Parathyroid adenoma (tissue), 2 donors: ENCODE results near the gene IDUA.
A peak's percentile ranks its signal among the peaks of the same experiment; 100 is the strongest.
"Not testable (repeated sequence)": the region's sequence is repeated elsewhere in the genome, so short reads cannot be mapped to it uniquely, and the experiment has no call there.

Source experiments
- H2AFZ ChIP-seq: fragments of 300-600 bp; sonication (generic); one replicate; pipeline ENCODE4 v1.7.0; 2017; ENCODE audit warnings: antibody characterized with exemption, mild to moderate bottlenecking
- H3K27ac ChIP-seq: fragments of 300-600 bp; sonication (generic); one replicate; pipeline ENCODE4 v1.7.0; 2017
- H3K27me3 ChIP-seq: fragments of 300-600 bp; sonication (generic); one replicate; pipeline ENCODE4 v1.7.0; 2017; ENCODE audit warnings: low read length; ENCODE audit not compliant: control insufficient read depth, insufficient read depth
- H3K36me3 ChIP-seq: fragments of 300-600 bp; sonication (generic); one replicate; pipeline ENCODE4 v1.7.0; 2017; ENCODE audit warnings: low read length; ENCODE audit not compliant: control insufficient read depth, insufficient read depth
- H3K4me1 ChIP-seq: fragments of 300-600 bp; sonication (generic); one replicate; pipeline ENCODE4 v1.7.0; 2017; ENCODE audit warnings: control low read depth
- H3K4me2 ChIP-seq: fragments of 300-600 bp; sonication (generic); one replicate; pipeline ENCODE4 v1.7.0; 2017; ENCODE audit warnings: low read length
- H3K4me3 ChIP-seq: fragments of 300-600 bp; sonication (generic); one replicate; pipeline ENCODE4 v1.7.0; 2017; ENCODE audit warnings: low read depth, low read length
- H3K79me2 ChIP-seq: fragments of 300-600 bp; sonication (generic); one replicate; pipeline ENCODE4 v1.7.0; 2017; ENCODE audit warnings: control low read depth
- H3K9ac ChIP-seq: fragments of 300-600 bp; sonication (generic); one replicate; pipeline ENCODE4 v1.7.0; 2017; ENCODE audit warnings: mild to moderate bottlenecking
- H3K9me3 ChIP-seq: fragments of 300-600 bp; sonication (generic); one replicate; pipeline ENCODE4 v1.7.0; 2017; ENCODE audit warnings: low read length; ENCODE audit not compliant: control insufficient read depth
- TF ChIP-seq, protein P1 (sequence below): fragments of 300-600 bp; sonication (generic); IDR thresholded peaks from one replicate; pipeline ENCODE4 v1.7.0; 2017; ENCODE audit warnings: antibody characterized with exemption, mild to moderate bottlenecking
- donor health status: primary hyperparathyroidism.

IDUA gene

DNA sequence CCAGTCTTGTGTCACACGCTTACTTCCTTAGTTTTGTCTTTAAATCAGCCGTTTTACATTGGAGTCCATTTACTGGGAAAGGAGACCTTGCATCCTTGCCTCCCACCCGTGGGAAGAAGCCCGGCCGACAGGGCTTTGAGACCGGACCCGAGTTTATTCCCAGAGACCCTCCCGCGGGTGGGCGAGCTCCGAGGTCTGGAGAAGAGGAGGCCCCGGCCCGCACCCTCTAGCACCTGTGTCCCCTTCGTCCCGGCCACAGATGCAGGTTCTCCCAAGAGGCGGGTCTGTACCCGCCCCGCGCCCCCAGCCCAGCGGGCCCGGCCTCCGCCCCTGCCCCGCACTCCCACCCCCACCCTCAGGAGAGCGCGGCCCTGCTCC is 10.1 kb downstream of the IDUA start:
- no peak overlapping the region for H3K9ac ChIP-seq
- TF ChIP-seq, protein P1, sequence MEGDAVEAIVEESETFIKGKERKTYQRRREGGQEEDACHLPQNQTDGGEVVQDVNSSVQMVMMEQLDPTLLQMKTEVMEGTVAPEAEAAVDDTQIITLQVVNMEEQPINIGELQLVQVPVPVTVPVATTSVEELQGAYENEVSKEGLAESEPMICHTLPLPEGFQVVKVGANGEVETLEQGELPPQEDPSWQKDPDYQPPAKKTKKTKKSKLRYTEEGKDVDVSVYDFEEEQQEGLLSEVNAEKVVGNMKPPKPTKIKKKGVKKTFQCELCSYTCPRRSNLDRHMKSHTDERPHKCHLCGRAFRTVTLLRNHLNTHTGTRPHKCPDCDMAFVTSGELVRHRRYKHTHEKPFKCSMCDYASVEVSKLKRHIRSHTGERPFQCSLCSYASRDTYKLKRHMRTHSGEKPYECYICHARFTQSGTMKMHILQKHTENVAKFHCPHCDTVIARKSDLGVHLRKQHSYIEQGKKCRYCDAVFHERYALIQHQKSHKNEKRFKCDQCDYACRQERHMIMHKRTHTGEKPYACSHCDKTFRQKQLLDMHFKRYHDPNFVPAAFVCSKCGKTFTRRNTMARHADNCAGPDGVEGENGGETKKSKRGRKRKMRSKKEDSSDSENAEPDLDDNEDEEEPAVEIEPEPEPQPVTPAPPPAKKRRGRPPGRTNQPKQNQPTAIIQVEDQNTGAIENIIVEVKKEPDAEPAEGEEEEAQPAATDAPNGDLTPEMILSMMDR: no peak

DNA sequence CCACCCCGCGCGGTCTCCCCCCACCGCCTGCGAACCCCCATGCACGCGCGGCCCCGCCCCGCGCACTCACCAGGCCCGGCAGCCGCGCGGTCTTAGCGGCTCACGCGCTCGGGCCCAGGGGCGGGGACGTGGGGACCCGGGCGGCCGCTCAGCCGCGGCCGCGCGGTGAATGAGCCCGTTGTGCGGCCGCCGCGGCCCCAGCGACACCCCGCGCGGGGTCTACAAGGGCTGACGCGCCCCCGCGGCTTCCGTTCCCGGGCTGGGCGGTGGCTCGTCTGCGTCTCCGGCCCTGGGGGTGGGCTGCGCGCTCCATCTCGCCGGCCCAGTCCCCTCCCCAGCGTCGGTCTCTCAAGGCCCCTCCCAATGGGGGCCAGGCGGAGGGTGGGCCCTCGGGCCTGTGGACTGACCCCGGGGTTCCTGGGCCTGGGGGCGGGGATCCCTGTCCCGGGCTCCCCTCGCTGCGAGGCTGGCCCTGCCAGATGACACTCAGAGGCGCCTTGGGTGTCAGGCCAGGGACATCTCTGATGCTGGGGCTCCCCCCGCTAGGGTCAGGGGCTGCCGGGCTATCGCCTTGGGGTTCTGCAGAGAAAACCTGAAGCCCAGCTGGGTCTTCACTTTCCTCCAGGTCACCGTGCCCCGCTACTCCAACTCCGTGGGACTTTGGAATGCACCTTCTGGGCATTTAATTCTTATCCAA is 10.7 kb downstream of the IDUA start:
- TF ChIP-seq, protein P1: no peak
- no peaks in the 10 kb centered on the region for H3K79me2 ChIP-seq
- H3K4me3 ChIP-seq: no peak overlapping the region
- H3K9me3 ChIP-seq: no peaks in the 10 kb centered on the region
- H3K4me2 ChIP-seq: peak overlapping the region; percentile 18
- no peak overlapping the region for H2AFZ ChIP-seq
- H3K9ac ChIP-seq: no peak overlapping the region
- H3K27ac ChIP-seq: no peak overlapping the region
- peaks cover 16% of the 10 kb centered on the region for H3K27me3 ChIP-seq
- peaks cover 10% of the 10 kb centered on the region for H3K4me1 ChIP-seq
- no peaks in the 10 kb centered on the region for H3K36me3 ChIP-seq

More for the DNA sequence above, 10.1 kb downstream of the IDUA start:
- peaks cover 9% of the 10 kb centered on the region for H3K4me1 ChIP-seq
- no peaks in the 10 kb centered on the region for H3K79me2 ChIP-seq
- no peak overlapping the region for H3K4me3 ChIP-seq
- no peaks in the 10 kb centered on the region for H3K9me3 ChIP-seq
- H3K36me3 ChIP-seq: no peaks in the 10 kb centered on the region
- no peak overlapping the region for H3K4me2 ChIP-seq
- no peak overlapping the region for H2AFZ ChIP-seq
- H3K27ac ChIP-seq: no peak overlapping the region
- H3K27me3 ChIP-seq: peaks cover 11% of the 10 kb centered on the region

DNA sequence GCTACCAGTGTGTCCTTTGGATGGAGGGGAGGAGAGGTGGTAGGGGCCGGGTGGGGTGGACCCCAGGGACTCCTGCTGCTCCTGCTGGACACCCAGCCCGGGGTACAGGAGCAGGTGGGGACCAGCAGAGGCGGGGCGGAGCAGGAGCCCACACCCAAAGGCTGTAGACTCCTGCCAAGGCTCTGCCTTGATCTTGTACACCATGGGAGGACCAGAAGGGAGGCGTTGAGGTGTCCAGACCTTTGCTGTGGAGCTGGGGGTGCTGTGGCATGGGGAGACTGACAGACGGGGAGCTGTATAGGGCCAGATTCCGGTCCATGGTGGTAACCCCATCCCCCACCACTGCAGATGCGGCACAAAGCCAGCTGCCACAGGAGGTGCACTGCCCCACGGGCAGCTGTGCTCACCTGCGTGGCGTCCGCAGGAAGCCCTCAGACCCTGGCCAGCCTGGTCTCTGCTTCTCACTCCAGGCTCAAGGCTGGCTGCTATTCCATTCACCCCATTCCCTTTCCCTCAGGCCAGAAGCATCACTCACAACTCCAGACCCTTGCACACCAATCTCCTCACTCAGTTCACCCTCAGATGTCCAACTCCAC is 11.3 kb downstream of the IDUA start:
- peaks cover 4% of the 10 kb centered on the region for H3K4me1 ChIP-seq
- H3K36me3 ChIP-seq: no peaks in the 10 kb centered on the region
- no peaks in the 10 kb centered on the region for H3K9me3 ChIP-seq
- H2AFZ ChIP-seq: no peak overlapping the region
- TF ChIP-seq, protein P1: no peak
- peaks cover 19% of the 10 kb centered on the region for H3K27me3 ChIP-seq
- no peak overlapping the region for H3K4me2 ChIP-seq
- H3K79me2 ChIP-seq: no peaks in the 10 kb centered on the region
- H3K9ac ChIP-seq: no peak overlapping the region
- H3K27ac ChIP-seq: no peak overlapping the region
- no peak overlapping the region for H3K4me3 ChIP-seq

DNA sequence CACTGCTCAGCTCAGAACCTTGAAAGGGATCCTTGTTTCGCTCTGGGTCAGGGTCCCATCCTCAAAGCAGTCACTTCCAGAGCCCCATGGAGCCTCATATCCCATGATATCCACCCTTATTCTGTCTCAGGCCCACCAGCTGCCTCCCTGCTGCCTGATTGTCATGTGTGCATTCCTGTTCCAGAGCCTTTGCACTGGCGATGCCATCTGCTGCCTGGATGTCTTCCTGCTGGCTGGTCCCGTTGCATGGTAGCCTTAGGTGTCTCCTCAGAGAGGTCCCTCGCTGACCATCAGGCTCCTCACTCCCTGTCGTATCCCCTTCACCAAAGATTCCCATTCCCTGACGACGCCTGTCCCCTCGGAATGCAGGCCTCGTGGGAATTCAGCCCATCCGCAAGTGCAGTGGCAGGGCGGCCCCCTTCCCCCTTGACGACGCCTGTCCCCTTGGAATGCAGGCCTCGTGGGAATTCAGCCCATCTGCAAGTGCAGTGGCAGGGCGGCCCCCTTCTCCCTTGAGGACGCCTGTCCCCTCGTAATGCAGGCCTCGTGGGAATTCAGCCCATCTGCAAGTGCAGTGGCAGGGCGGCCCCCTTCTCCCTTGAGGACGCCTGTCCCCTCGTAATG is 12.5 kb downstream of the IDUA start:
- H3K9ac ChIP-seq, H3K9me3 ChIP-seq, H2AFZ ChIP-seq, H3K36me3 ChIP-seq, H3K4me1 ChIP-seq, H3K4me2 ChIP-seq, H3K27ac ChIP-seq, H3K79me2 ChIP-seq, H3K4me3 ChIP-seq: not testable (repeated sequence)
- peaks cover 19% of the 10 kb centered on the region for H3K27me3 ChIP-seq

DNA sequence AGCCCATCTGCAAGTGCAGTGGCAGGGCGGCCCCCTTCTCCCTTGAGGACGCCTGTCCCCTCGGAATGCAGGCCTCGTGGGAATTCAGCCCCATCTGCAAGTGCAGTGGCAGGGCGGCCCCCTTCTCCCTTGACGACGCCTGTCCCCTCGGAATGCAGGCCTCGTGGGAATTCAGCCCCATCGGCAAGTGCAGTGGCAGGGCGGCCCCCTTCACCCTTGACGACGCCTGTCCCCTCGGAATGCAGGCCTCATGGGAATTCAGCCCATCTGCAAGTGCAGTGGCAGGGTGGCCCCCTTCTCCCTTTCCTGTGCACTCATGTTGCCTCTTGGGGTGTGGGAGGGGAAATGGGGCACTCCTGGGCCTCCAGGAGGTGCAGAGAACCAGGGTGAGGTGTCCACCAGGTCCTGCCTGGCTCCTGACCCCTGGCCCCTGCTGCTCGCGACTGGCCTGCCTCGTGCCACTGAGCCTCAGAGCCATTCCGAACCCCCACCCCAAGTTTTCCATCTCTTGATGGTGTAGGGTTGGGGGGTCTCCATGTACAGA is 13.1 kb downstream of the IDUA start:
- no peaks in the 10 kb centered on the region for H3K79me2 ChIP-seq
- H3K27me3 ChIP-seq: peaks cover 19% of the 10 kb centered on the region
- TF ChIP-seq, protein P1: no peak
- H3K4me3 ChIP-seq: no peak overlapping the region
- H3K9me3 ChIP-seq: no peaks in the 10 kb centered on the region
- no peak overlapping the region for H3K27ac ChIP-seq
- H3K4me2 ChIP-seq: no peak overlapping the region
- no peaks in the 10 kb centered on the region for H3K36me3 ChIP-seq
- H3K4me1 ChIP-seq: peaks cover 2% of the 10 kb centered on the region
- H2AFZ ChIP-seq: no peak overlapping the region
- no peak overlapping the region for H3K9ac ChIP-seq
